GM12892 (cell line): ENCODE measurements around the gene PIP5K1C.
"Not testable (repeated sequence)": the region's sequence is repeated elsewhere in the genome, so short reads cannot be mapped to it uniquely, and the experiment has no call there.

ENCODE experiments used
- DNase-seq: peaks from one replicate; pipeline ENCODE4 v3.0.0; 2011; ENCODE audit not compliant: insufficient read length
- FAIRE-seq: peaks from 2 replicates; lab custom pipeline; 2011; peaks lifted over from hg19 to GRCh38; lab: Jason Lieb, UNC
- POLR2A ChIP-seq: IDR thresholded peaks from 2 replicates; pipeline ENCODE4 v1.6.1; 2011; ENCODE audit warnings: low read depth, low read length, control low read depth
- POLR2AphosphoS5 ChIP-seq: IDR thresholded peaks from 2 replicates; pipeline ENCODE4 v1.6.1; 2011; ENCODE audit warnings: low read depth, low read length, control low read depth
- TAF1 ChIP-seq: IDR thresholded peaks from 2 replicates; pipeline ENCODE4 v1.6.1; 2011; ENCODE audit warnings: low read depth, mild to moderate bottlenecking, control low read depth, low read length, borderline replicate concordance

The PIP5K1C gene

DNA sequence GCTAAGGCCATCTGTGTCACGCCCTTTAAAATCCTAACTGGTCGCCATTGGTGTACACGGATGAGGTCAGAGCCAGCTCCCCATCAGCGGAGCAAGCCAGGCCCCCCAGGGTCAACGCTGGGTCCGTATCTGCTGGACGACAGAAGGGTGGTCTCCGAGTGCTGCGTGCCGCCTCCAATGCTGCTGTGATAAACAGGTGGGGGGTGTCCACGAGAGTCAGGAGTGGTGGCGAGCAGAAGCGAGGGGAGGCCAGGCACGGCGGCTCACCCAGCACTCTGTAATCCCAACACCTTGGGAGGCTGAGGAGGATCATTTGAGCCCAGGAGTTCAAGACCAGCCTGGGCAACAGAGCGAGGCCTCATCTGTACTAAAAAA is 42.9 kb downstream of the PIP5K1C start:
- FAIRE-seq: no peak
- no peak for DNase-seq
- TF ChIP-seq POLR2A (no peak), TAF1 (no peak), POLR2AphosphoS5 (no peak)

DNA sequence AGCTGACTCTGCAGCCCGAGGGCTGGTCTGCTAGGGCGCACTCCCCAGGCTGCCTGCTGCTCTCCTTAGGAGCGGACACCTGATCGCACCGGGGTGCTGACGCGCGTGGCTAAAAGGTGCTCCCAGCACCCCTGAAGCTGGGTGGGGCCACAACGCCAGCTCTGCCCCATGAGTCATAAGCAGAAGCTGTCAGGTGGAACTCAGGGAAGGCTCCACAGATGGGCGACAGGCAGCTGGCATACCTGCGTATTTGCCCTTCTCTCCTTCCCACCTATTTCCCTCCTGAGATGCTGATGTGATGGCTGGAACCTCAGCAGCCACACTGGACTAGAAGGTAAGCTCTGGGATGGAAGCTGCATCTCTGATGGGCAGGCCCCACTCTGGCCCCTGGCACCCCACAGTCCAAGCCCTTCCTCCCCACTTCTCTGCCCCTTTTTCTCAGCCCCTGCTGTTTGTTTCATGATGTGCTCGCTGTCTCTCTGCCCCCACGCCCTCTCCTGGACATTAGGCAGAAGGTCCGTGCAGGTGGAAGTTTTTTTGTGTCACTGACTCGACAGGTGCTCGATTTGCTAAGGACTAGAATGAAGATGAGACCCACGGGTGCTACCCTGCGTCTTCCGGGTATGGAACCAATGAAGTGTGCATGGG is 43.4 kb downstream of the PIP5K1C start:
- DNase-seq (no peak), FAIRE-seq (no peak)
- TF ChIP-seq POLR2A: no peak
- no peak for TF ChIP-seq POLR2AphosphoS5
- no peak for TF ChIP-seq TAF1

DNA sequence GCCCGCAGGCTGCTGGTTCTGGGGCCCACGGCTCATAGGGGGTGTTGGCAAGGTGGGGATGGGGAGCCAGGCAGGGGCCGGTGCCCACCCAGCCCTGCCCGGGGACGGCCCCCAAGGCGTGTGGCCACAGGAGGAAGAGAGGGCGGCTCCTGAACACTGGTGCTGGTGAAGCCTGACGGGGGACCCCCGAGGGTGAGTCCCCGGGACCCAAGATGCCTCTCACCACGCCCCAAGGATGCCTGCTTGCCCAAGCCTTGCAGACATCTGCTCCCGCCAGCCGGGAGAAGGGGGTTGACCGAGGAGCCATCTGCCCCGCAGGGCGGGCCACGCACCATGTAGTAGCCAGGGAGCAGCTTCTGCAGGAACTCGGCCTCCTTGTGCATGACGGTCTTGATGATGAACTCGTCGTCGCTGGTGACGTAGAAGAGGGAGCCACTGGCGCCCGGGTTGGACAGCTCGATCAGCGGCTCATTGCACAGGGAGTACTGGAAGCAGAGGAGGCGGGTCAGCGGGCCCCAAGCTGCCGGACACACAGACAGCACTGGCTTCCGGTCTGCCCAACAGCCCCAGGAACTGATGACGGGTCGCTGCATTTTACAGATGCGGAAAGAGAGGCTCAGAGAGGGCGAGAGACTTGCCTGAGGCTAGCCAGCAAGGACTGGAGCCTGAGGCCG is 44.1 kb downstream of the PIP5K1C start:
- FAIRE-seq (no peak), DNase-seq (no peak)
- TF ChIP-seq TAF1: no peak
- TF ChIP-seq POLR2A: no peak
- TF ChIP-seq POLR2AphosphoS5: no peak

DNA sequence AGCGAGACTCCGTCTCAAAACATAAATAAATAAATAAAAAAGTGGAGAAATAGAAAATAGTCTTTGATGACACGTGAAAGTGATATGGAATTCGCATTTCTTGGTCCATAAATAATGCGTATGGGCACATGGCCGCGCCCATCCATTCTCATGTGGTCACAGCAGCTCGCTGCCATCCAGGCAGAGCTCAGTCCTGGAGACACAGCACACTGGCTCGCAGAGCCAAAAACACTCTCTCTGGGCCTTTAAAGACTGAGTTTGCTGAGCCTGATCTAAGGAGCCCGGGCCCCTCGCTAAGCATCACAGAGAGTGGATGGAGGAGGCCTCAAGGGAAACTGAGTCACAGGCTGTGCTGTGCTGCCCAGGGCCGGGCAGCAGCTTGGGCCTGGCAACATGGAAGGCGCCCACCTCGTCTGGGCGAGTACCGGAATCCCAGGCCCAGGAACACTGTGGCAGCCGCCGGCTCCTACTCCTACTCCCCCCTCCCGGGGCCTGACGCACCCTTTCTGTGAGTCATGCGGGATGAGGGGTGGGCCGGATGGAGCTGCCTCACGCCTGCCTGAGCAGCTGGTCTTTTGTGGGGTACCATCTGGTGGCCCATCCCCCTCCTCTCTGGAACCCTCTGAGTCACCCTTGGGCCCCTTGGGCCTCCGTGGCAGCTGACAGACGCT is 44.7 kb downstream of the PIP5K1C start:
- no peak for TF ChIP-seq POLR2A
- TF ChIP-seq TAF1: no peak
- TF ChIP-seq POLR2AphosphoS5: no peak
- FAIRE-seq: no peak
- no peak for DNase-seq

DNA sequence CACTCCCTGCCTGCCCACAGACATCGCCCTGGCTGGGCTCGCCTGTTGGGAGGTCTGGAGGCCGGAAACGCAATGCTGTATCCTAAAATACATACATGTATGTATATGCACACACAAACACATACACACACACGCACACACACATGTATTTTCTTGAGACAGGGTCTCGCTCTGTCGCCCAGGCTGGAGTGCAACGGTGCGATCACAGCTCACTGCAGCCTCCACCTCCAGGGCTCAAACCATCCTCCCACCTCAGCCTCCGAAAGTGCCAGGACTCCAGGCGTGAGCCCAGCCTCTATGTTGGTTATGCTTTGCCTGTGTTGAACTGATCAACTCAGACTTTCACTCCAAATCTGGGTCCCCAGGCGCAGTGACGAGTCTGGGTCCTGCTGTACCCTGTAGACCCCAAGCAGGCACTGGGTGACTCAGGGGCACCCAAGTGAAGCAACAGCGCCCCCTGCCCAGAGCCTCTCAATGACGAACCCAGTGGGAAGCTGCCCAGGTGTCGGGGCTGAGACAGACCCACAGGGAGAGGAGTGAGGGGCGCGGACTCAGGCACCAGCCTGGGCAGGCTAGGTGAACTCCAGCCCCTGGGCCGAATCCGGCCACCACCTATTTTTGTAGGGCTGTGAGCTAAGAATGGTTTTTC is 46.3 kb downstream of the PIP5K1C start:
- no peak for FAIRE-seq
- TF ChIP-seq POLR2AphosphoS5: no peak
- TF ChIP-seq POLR2A: no peak
- TF ChIP-seq TAF1: no peak
- DNase-seq: no peak

DNA sequence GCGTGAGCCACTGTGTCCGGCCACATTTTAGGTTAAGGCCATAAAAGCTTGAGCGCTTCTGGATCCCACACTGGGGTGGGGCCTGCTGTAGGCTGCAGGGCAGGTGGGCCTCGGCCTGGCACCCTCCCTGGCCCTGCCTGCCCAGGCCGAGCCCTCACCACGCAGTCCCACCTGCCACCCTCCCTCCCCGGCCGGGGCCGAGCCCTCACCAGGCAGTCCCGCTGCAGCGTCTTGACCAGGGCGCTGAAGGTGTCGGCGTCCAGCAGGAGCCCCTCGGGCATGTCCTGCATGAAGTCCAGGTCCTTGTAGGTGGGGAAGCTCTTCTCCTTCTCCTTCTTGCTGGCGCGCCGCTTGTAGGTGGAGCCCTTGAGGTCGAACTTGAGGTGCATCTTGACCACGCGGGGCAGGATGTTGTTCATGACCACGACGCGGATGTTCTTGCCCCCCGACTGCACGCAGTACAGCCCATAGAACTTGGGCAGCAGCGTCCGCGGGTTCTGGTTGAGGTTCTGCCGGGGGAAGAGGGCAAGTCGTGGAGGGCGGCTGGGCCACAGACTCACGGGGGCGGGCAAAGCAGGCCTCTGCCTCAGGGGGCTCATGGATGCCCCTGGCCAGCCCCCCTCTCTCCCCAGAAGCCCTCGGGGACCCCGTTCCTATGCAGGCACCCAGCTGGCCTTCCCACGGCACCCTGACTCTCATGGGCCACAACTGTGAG is 47.0 kb downstream of the PIP5K1C start:
- FAIRE-seq (no peak), DNase-seq (no peak)
- TF ChIP-seq POLR2AphosphoS5 (no peak), POLR2A (no peak), TAF1 (no peak)

DNA sequence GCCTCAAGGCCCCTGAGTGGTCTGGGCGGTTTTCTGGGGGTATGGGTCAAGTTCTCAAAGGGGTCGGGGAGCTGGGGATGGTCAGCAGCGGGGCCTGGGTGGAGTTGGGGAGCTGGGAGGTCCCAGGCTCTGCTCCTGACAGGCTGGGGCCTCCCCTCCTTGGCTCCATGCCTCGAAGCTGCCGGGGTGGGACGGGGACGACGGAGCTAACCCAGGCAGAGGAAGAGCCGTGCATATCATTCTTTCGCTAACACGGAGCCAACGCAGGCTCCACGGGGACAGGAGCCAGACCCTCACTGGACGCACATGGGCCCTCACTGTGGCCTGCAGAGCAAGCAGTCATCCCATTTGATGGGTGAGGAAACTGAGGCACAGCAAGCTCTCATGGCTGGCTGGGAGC is 47.8 kb downstream of the PIP5K1C start:
- DNase-seq (no peak), FAIRE-seq (no peak)
- TF ChIP-seq POLR2A (no peak), POLR2AphosphoS5 (no peak), TAF1 (no peak)

DNA sequence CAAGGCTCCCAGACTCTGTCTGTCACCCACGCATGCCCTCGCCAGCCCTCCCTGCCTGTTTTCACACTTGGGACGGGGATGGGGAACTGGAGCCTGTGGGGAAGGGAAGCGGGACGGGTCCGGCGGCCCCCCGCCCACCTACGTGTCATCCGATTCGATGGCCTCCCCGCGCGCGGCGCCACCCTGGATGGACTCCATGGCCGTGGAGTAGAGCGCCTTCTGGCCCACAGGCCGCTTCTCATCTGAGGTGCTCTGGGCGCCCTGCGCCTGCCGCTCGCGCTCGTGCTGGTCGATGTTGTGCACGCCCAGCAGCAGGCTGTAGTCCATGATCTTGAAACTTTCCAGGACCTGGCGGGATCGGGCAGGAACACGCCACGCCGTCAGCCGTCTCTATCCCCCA is 48.6 kb downstream of the PIP5K1C start:
- TF ChIP-seq POLR2A: no peak
- TF ChIP-seq TAF1: no peak
- TF ChIP-seq POLR2AphosphoS5: no peak
- FAIRE-seq (no peak), DNase-seq (no peak)

DNA sequence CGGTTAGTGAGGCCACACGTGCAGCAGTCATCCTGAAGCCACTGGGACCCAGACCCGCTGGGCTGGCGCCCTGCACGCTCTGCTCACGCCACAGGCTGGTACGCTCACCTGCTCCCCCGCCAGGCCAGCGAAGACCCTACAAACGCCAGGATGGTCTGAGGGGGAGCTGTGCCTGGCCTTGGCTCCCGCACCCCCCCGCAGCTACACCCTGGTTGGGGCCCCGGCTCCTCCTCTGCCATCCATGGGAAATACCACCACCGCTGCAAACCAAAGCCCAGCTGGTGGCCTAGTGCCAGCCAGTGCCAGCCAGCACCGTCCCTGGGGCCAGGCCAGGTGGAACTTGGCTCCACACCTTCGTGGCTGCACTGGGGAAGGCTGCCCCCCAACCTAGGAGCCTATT is 50.4 kb downstream of the PIP5K1C start:
- DNase-seq (no peak), FAIRE-seq (no peak)
- TF ChIP-seq POLR2A (no peak), TAF1 (no peak), POLR2AphosphoS5 (no peak)

DNA sequence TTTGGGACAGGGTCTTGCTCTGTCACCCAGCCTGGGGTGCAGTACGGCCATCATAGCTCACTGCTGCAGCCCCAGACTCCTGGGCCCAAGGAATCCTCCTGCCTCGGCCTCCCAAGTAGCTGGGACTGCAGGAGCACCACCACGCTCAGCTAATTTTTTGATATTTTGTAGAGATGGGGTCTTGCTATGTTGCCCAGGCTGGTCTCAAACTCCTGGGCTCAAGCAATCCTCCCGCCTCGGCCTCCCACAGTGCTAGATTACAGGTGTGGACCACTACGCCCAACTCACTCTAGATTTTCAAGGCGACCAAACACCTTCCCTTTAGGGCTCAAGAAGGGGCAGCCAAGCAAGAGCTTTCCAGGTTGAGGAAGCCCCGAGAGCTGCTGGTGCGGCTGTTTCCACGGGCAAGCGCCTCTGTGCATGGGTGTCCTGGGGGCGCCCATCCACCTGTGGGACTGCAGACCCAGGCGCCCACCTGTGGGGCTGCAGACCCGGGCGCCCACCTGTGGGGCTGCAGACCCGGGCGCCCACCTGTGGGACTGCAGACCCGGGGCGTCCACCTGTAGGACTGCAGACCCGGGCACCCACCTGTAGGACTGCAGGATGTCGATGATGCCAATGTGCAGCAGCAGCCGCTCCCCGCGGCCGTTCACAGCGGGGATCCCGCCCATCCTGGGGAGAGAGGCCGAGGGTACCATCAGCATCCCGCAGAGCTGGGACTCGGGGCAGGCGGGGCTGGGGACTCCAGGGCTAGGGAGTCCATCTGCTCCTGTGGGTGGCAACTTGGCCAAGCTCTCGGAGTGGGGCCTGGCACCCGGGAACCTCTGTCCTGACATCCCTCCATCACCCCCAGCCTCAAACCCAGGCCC is 52.0 kb downstream of the PIP5K1C start:
- TF ChIP-seq POLR2AphosphoS5: no peak
- TF ChIP-seq TAF1: no peak
- no peak for TF ChIP-seq POLR2A
- FAIRE-seq (no peak), DNase-seq (no peak)

DNA sequence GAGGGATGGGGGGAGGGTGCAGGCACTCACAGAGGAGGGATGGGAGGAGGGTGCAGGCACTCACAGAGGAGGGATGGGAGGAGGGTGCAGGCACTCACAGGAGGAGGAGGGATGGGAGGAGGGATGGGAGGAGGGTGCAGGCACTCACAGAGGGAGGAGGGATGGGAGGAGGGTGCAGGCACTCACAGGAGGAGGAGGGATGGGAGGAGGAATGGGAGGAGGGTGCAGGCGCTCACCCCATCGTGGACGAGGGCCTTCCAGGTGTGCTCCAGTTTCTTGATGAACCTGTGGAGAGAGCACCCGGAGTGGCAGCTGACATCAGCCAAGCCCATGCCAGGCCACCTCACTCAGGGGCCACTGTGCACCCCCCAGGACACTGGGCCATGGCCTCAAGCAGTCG is 53.2 kb downstream of the PIP5K1C start:
- FAIRE-seq, DNase-seq: not testable (repeated sequence)
